ENCODE data around the gene GPA33.

The GPA33 gene

GRCh38 chr1:167084757-167085156 is 5.4 kb downstream of the GPA33 start:
- DNase-seq: no peak

- no peak for DNase-seq
Measured at GRCh38 chr1:167083871-167084270, 6.3 kb downstream of the GPA33 start.

GRCh38 chr1:167083066-167083665 is 7.0 kb downstream of the GPA33 start:
- peak; percentile 71 to 75 for DNase-seq

- DNase-seq: peak; percentile 97
Measured at GRCh38 chr1:167082511-167083027, 7.6 kb downstream of the GPA33 start.

GRCh38 chr1:167081594-167082156 is 8.5 kb downstream of the GPA33 start:
- peak; percentile 76 to 80 for DNase-seq

GRCh38 chr1:167077868-167078210 is 12.3 kb downstream of the GPA33 start:
- no peak for DNase-seq

GRCh38 chr1:167077128-167077867 is 12.9 kb downstream of the GPA33 start:
- no peak for DNase-seq

GRCh38 chr1:167076136-167076710 is 14.0 kb downstream of the GPA33 start:
- DNase-seq: peak; percentile 85 to 93

GRCh38 chr1:167071286-167071685 is 18.9 kb downstream of the GPA33 start:
- DNase-seq: no peak

- no peak for DNase-seq
Measured at GRCh38 chr1:167068761-167069160, 21.4 kb downstream of the GPA33 start.

GRCh38 chr1:167067904-167068303 is 22.3 kb downstream of the GPA33 start:
- no peak for DNase-seq

- DNase-seq: peak; percentile 79 to 96
Measured at GRCh38 chr1:167066333-167067122, 23.6 kb downstream of the GPA33 start.

GRCh38 chr1:167065471-167065870 is 24.7 kb downstream of the GPA33 start:
- DNase-seq: peak in 1 of 2 experiments; percentile 54

GRCh38 chr1:167064621-167065020 is 25.6 kb downstream of the GPA33 start:
- DNase-seq: no peak

- DNase-seq: no peak
Measured at GRCh38 chr1:167061073-167061464, 29.1 kb downstream of the GPA33 start.

GRCh38 chr1:167060141-167061072 is 29.8 kb downstream of the GPA33 start:
- peak; percentile 12 to 47 for DNase-seq

- DNase-seq: no peak
Measured at GRCh38 chr1:167059809-167060107, 30.4 kb downstream of the GPA33 start.

- DNase-seq: peak; percentile 52 to 90
Measured at GRCh38 chr1:167059045-167059808, 30.9 kb downstream of the GPA33 start.

- peak; percentile 90 to 94 for DNase-seq
Measured at GRCh38 chr1:167057241-167057688, 32.9 kb downstream of the GPA33 start.

- peak; percentile 81 to 88 for DNase-seq
Measured at GRCh38 chr1:167056529-167057231, 33.5 kb downstream of the GPA33 start.
